GM12872 (cell line): ENCODE measurements around the gene CDC42EP5.

Experiments used
- TF ChIP-seq, protein P1 (sequence below): IDR thresholded peaks from 3 replicates; pipeline ENCODE4 v1.5.1; 2011; ENCODE audit warnings: low read depth, mild to moderate bottlenecking, low read length, moderate library complexity; ENCODE audit not compliant: insufficient read depth

CDC42EP5 gene

DNA sequence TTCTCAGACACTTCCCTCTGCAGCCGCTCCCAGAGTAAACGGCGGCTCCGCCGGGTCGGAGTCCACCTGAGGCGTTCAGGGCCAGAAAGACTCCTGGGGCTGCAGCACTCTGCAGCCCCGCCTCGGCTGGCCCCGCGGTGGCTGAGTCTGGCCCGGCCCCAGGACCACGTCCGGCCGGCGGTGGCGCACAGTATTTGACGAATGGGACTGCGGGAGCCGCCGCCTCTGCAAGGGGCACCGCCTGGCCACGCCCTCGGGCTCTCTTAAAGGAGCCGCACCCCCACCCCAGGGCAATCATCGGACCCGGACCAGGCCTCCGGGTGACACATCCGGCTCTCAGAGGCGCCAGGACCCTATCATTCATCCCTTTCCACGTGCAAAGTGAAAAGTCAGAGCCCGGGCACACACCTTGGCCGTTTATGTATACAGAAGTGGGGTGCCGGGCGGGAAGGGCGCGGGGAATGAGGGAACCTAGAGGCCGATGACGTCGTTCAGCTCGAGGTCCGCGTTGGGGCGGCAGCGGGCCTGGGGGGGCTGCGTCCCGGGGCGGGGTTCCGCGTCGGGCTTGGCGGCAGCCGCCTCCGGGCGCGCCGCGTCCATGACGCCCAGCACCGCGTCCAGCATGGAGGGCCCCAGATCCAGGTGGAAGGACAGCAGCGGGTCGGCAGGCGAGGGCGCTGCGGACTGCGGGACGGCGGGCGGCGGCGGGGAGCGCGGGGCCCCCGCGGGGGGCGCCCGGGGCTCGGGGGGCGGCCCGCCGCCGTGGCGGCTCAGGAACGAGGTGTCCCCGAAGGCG, 8.3 kb downstream of the CDC42EP5 start:
- TF ChIP-seq, protein P1, sequence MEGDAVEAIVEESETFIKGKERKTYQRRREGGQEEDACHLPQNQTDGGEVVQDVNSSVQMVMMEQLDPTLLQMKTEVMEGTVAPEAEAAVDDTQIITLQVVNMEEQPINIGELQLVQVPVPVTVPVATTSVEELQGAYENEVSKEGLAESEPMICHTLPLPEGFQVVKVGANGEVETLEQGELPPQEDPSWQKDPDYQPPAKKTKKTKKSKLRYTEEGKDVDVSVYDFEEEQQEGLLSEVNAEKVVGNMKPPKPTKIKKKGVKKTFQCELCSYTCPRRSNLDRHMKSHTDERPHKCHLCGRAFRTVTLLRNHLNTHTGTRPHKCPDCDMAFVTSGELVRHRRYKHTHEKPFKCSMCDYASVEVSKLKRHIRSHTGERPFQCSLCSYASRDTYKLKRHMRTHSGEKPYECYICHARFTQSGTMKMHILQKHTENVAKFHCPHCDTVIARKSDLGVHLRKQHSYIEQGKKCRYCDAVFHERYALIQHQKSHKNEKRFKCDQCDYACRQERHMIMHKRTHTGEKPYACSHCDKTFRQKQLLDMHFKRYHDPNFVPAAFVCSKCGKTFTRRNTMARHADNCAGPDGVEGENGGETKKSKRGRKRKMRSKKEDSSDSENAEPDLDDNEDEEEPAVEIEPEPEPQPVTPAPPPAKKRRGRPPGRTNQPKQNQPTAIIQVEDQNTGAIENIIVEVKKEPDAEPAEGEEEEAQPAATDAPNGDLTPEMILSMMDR, result no peak

DNA sequence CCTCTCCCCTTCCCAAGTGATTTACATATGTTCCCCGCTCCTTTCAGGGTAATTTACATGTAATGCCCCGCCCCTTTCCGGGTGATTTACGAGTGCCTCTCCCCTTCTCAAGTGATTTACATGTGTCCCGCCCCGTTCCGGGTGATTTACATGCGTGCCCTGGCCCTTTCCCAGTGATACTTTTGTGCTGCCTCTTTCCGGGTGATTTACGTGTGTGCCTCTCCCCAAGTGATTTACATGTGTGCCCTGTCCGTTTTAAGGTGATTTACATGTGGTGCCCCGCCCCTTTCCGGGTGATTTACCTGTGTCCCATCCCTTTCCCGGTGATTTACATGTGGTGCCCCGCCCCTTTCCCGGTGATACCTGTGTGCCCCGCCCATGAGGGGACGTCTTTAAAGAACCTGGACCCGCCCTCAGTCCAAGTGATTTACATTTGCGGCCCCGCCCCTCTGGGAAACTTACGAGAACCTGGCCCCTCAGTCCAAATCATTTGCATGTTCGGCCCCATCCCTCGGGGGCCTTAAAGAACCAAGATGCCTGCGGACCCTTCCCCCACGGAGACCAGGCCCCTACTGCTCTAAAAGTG, 9.0 kb downstream of the CDC42EP5 start:
- TF ChIP-seq, protein P1, result no peak

GRCh38 chr19:54463531-54464043, 9.5 kb downstream of the CDC42EP5 start, which contains the start of gene LENG9:
Gene LENG9 (minus strand): TSS chr19:54463778. CDS start chr19:54463526, 252 bp downstream.
- TF ChIP-seq, protein P1, result no peak

GRCh38 chr19:54462655-54463530, 10.2 kb downstream of the CDC42EP5 start:
- TF ChIP-seq, protein P1, result 0 out of 3 replicates have a peak, but pooled peaks have one; percentile 18

DNA sequence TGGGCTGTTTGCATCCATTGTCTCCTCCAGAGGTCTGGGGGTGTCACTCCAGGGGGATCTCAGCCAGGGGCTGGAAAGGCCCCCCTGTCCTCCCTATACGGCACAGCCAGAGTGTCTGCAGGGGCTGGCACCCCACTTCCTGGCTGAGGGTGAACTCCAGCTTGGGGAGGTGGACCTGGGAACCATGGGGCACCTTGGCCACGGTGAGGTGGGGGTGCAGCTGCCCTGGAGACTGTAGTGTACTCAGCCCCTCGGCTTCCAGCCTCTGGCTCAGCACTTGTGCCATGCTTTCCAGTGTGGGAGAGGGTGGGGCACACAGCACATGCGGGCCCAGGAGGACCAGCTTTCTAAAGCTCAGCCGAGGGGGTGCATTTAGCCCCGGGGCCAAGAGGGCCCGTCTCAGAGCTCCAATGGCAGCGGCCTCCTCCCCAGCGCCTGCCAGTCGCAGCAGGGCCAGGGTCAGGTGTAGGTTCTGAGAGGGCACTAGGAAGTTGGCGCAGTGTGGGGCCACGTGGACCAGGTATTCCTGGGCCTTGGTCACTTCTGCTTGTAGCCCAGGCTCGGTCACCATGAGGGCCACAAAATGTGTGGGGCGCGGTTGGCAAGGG, 10.9 kb downstream of the CDC42EP5 start:
- TF ChIP-seq, protein P1, result no peak

- TF ChIP-seq, protein P1, result no peak
Observed at GRCh38 chr19:54461613-54462012, 11.5 kb downstream of the CDC42EP5 start.
